ENCODE data around the gene HOXC12. TPM values are rescaled to one million over a fixed set of nuclear protein-coding genes. Genes with fewer than 3 reads are reported as not detected.

Gene HOXC12
- total RNA-seq, 1 experiment from 2014 or later = not detected

GRCh38 chr12:53996240-53997203 is 41.8 kb downstream of the HOXC12 start:
- no peak for DNase-seq (ENCODE audit: low spot score)

GRCh38 chr12:53997204-53998109 is 42.8 kb downstream of the HOXC12 start:
- DNase-seq (ENCODE audit: low spot score) = no peak

- no peak for DNase-seq (ENCODE audit: low spot score)
Measured at GRCh38 chr12:53998110-53998899, 43.6 kb downstream of the HOXC12 start.

GRCh38 chr12:53998900-53999236 is 44.2 kb downstream of the HOXC12 start:
- no peak for DNase-seq (ENCODE audit: low spot score)

- peak; percentile 61 for DNase-seq (ENCODE audit: low spot score)
Measured at GRCh38 chr12:53999559-54000115, 44.9 kb downstream of the HOXC12 start.

GRCh38 chr12:54000116-54001114 is 45.7 kb downstream of the HOXC12 start, which contains the start of gene HOXC9:
Gene HOXC9, plus strand, starts transcription at chr12:54000161. Its CDS starts 28 bp downstream, at chr12:54000189.
- DNase-seq (ENCODE audit: low spot score) = no peak

- no peak for DNase-seq (ENCODE audit: low spot score)
Measured at GRCh38 chr12:54001283-54002187, 46.8 kb downstream of the HOXC12 start.

GRCh38 chr12:54002278-54002914 is 47.7 kb downstream of the HOXC12 start:
- no peak for DNase-seq (ENCODE audit: low spot score)

- no peak for DNase-seq (ENCODE audit: low spot score)
Measured at GRCh38 chr12:54002915-54003389, 48.2 kb downstream of the HOXC12 start.

GRCh38 chr12:54003625-54004024 is 48.9 kb downstream of the HOXC12 start:
- no peak for DNase-seq (ENCODE audit: low spot score)

- no peak for DNase-seq (ENCODE audit: low spot score)
Measured at GRCh38 chr12:54004063-54004840, 49.5 kb downstream of the HOXC12 start.

GRCh38 chr12:54004841-54005530 is 50.3 kb downstream of the HOXC12 start:
- DNase-seq (ENCODE audit: low spot score) = no peak

GRCh38 chr12:54005531-54005852 is 50.8 kb downstream of the HOXC12 start:
- no peak for DNase-seq (ENCODE audit: low spot score)

- DNase-seq (ENCODE audit: low spot score) = peak; percentile 62
Measured at GRCh38 chr12:54005853-54006558, 51.3 kb downstream of the HOXC12 start.

- no peak for DNase-seq (ENCODE audit: low spot score)
Measured at GRCh38 chr12:54006559-54007220, 52.0 kb downstream of the HOXC12 start.
